MCF 10A (cell line): ENCODE measurements around the gene CAMK1. TPM values are rescaled to one million over a fixed set of nuclear protein-coding genes. Genes with fewer than 3 reads are reported as not detected.
A peak's percentile ranks its signal among the peaks of the same experiment; 100 is the strongest.

Experiments used
- BruUV-seq: library from RNA; stranded (reverse); fragments of 400-500 nt; replicated peaks from 2 replicates; lab custom pipeline; 2021; lab: Mats Ljungman, UMichigan
- CTCF ChIA-PET: fragments of 300-600 bp; sonication (Branson Sonifier 250); formaldehyde crosslinking; extraction: SDS; loops from one replicate; lab custom pipeline; 2021; ENCODE audit warnings: antibody characterized with exemption, inconsistent platforms; lab: Yijun Ruan, JAX
- POLR2A ChIA-PET: fragments of 300-600, 350-650 bp; sonication (Branson Sonifier 250); formaldehyde crosslinking; extraction: SDS; loops from one replicate; lab custom pipeline; 2020; ENCODE audit warnings: antibody characterized with exemption, inconsistent platforms; lab: Yijun Ruan, JAX
- DNase-seq: peaks from one replicate; pipeline ENCODE4 v3.0.0-alpha.2; 2018; ENCODE audit not compliant: unreplicated experiment
- H3K27ac Mint-ChIP-seq: one replicate; pipeline ENCODE4 v1.8.0; 2022; ENCODE audit warnings: mild to moderate bottlenecking, low read depth, mixed read lengths; ENCODE audit not compliant: unreplicated experiment
- H3K27me3 Mint-ChIP-seq: one replicate; pipeline ENCODE4 v1.8.0; 2022; ENCODE audit warnings: mixed read lengths; ENCODE audit not compliant: insufficient read depth, unreplicated experiment
- H3K36me3 Mint-ChIP-seq: one replicate; pipeline ENCODE4 v1.8.0; 2022; ENCODE audit warnings: mild to moderate bottlenecking, moderate library complexity, mixed read lengths; ENCODE audit not compliant: insufficient read depth, unreplicated experiment
- H3K4me1 Mint-ChIP-seq: one replicate; pipeline ENCODE4 v1.8.0; 2022; ENCODE audit warnings: mixed read lengths; ENCODE audit not compliant: insufficient read depth, unreplicated experiment
- H3K4me3 Mint-ChIP-seq: one replicate; pipeline ENCODE4 v1.8.0; 2022; ENCODE audit warnings: mild to moderate bottlenecking, moderate library complexity, mixed read lengths; ENCODE audit not compliant: unreplicated experiment
- H3K9me3 Mint-ChIP-seq: one replicate; pipeline ENCODE4 v1.8.0; 2022; ENCODE audit warnings: mixed read lengths; ENCODE audit not compliant: unreplicated experiment
- intact Hi-C: fragments of 100-400 bp; cut with micrococcal nuclease; formaldehyde crosslinking; loops from 2 replicates; pipeline ENCODE4 v1.14.1; 2022
- total RNA-seq: library from RNA; stranded (reverse); gene quantifications from 2 replicates; pipeline ENCODE4 v1.2.3, GENCODE V29; 2022
- TF ChIP-seq, protein P1 (sequence below): fragments of 200-600 bp; IDR thresholded peaks from one replicate; pipeline ENCODE4 v1.8.0; 2022; ENCODE audit warnings: antibody characterized with exemption, mild to moderate bottlenecking; ENCODE audit not compliant: unreplicated experiment

CAMK1 gene
- total RNA-seq, 1 experiment from 2014 or later, result 8.3 TPM

GRCh38 chr3:9746330-9746729 lies 23.4 kb downstream of the CAMK1 start:
- ChIA-PET CTCF (interaction anchor here (0.7 kb wide), 1 partner anchor 8 kb away, joined by 3 read pairs; no protein-coding TSS in a partner anchor), POLR2A (interaction anchor here (0.6 kb wide), 1 partner anchor 46 kb away, joined by 3 read pairs; the partner anchor contains the start of gene ARPC4)
- H3K27me3 Mint-ChIP-seq, result no peaks in the 10 kb centered on the region
- H3K4me3 Mint-ChIP-seq, result no peak overlapping the region
- H3K27ac Mint-ChIP-seq, result no peak overlapping the region
- H3K36me3 Mint-ChIP-seq, result peaks cover 50% of the 10 kb centered on the region
- TF ChIP-seq, protein P1, sequence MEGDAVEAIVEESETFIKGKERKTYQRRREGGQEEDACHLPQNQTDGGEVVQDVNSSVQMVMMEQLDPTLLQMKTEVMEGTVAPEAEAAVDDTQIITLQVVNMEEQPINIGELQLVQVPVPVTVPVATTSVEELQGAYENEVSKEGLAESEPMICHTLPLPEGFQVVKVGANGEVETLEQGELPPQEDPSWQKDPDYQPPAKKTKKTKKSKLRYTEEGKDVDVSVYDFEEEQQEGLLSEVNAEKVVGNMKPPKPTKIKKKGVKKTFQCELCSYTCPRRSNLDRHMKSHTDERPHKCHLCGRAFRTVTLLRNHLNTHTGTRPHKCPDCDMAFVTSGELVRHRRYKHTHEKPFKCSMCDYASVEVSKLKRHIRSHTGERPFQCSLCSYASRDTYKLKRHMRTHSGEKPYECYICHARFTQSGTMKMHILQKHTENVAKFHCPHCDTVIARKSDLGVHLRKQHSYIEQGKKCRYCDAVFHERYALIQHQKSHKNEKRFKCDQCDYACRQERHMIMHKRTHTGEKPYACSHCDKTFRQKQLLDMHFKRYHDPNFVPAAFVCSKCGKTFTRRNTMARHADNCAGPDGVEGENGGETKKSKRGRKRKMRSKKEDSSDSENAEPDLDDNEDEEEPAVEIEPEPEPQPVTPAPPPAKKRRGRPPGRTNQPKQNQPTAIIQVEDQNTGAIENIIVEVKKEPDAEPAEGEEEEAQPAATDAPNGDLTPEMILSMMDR, result no peak
- peaks cover 11% of the 10 kb centered on the region for H3K4me1 Mint-ChIP-seq
- no peaks in the 10 kb centered on the region for H3K9me3 Mint-ChIP-seq
- peak; percentile 35 for DNase-seq
- BruUV-seq, result no TSS peak
- intact Hi-C loops, result no loop called here

DNA sequence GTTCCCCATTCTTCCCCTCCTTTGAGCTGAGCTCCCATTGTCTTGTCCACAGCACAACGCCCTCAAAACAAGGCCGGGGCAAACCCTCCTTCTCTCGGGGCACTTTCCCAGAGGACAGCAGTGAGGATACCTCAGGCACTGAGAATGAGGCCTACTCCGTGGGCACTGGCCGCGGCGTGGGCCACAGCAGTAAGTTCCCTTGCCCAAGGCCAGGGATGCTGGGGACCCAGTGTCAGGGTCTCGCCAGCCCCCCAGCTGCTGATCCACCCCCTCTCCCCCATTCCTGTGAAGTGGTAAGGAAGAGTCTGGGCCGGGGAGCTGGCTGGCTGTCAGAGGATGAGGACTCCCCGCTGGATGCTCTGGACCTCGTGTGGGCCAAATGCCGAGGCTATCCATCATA lies 24.2 kb downstream of the CAMK1 start:
- peaks cover 58% of the 10 kb centered on the region for H3K36me3 Mint-ChIP-seq
- no peaks in the 10 kb centered on the region for H3K9me3 Mint-ChIP-seq
- TF ChIP-seq, protein P1, result no peak
- DNase-seq, result no peak
- CTCF ChIA-PET, result interaction anchor here (0.7 to 1.6 kb wide), 3 partner anchors 7 to 30 kb away, joined by 3 to 6 read pairs (median 3); no protein-coding TSS in a partner anchor
- H3K27ac Mint-ChIP-seq, result no peak overlapping the region
- POLR2A ChIA-PET, result interaction anchor here (0.6 kb wide), 1 partner anchor 47 kb away, joined by 3 read pairs; the partner anchor contains the start of gene ARPC4
- no peak overlapping the region for H3K4me3 Mint-ChIP-seq
- H3K4me1 Mint-ChIP-seq, result peaks cover 7% of the 10 kb centered on the region
- BruUV-seq, result no TSS peak
- intact Hi-C loops, result no loop called here
- no peaks in the 10 kb centered on the region for H3K27me3 Mint-ChIP-seq

DNA sequence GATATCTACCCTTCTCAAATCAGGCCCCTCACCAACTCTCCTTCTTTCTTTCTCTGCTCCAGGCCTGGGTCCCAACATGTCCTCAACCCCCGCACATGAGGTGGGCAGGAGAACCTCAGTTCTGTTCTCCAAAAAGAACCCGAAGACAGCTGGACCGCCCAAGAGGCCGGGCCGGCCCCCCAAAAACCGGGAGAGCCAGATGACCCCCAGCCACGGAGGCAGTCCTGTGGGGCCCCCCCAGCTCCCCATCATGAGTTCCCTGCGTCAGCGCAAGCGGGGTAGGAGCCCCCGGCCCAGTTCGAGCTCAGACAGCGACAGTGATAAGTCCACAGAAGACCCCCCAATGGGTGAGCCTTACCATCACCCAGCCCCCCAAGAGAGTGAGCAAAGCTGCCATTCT lies 25.6 kb downstream of the CAMK1 start:
- no peaks in the 10 kb centered on the region for H3K9me3 Mint-ChIP-seq
- no peak overlapping the region for H3K4me3 Mint-ChIP-seq
- no peak overlapping the region for H3K27ac Mint-ChIP-seq
- intact Hi-C loops, result no loop called here
- H3K36me3 Mint-ChIP-seq, result peaks cover 69% of the 10 kb centered on the region
- no peaks in the 10 kb centered on the region for H3K27me3 Mint-ChIP-seq
- TF ChIP-seq, protein P1, result no peak
- no TSS peak for BruUV-seq
- peaks cover 3% of the 10 kb centered on the region for H3K4me1 Mint-ChIP-seq
- CTCF ChIA-PET, result interaction anchor here (1.2 to 1.6 kb wide), 2 partner anchors 11 to 170 kb away, joined by 3 to 6 read pairs; no protein-coding TSS in a partner anchor
- POLR2A ChIA-PET, result no interaction called here
- DNase-seq, result no peak

DNA sequence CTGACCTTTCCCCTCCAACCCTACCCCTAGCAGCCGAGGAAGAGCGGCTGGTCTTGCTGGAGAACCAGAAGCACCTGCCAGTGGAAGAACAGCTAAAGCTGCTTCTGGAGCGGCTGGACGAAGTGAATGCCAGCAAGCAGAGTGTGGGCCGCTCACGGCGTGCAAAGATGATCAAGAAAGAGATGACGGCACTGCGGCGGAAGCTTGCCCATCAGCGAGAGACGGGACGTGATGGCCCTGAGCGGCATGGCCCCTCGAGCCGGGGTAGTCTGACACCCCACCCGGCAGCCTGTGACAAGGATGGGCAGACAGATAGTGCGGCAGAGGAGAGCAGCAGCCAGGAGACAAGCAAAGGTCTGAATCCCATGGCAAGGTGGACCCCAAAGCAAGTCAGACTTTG lies 26.2 kb downstream of the CAMK1 start:
- intact Hi-C loops, result no loop called here
- H3K4me3 Mint-ChIP-seq, result no peak overlapping the region
- no peak for DNase-seq
- no peaks in the 10 kb centered on the region for H3K9me3 Mint-ChIP-seq
- TF ChIP-seq, protein P1, result no peak
- H3K27ac Mint-ChIP-seq, result no peak overlapping the region
- H3K4me1 Mint-ChIP-seq, result no peaks in the 10 kb centered on the region
- peaks cover 72% of the 10 kb centered on the region for H3K36me3 Mint-ChIP-seq
- POLR2A ChIA-PET, result interaction anchor here (0.6 kb wide), 1 partner anchor 94 kb away, joined by 3 read pairs; no protein-coding TSS in a partner anchor
- no peaks in the 10 kb centered on the region for H3K27me3 Mint-ChIP-seq
- CTCF ChIA-PET, result interaction anchor here (0.5 to 1.2 kb wide), 3 partner anchors 9 to 544 kb away, joined by 3 read pairs; no protein-coding TSS in a partner anchor
- no TSS peak for BruUV-seq
